ENCODE data around the gene MFGE8.
A peak's percentile ranks its signal among the peaks of the same experiment; 100 is the strongest.
"Not testable (repeated sequence)": the region's sequence is repeated elsewhere in the genome, so short reads cannot be mapped to it uniquely, and the experiment has no call there.

MFGE8 gene, protein sequence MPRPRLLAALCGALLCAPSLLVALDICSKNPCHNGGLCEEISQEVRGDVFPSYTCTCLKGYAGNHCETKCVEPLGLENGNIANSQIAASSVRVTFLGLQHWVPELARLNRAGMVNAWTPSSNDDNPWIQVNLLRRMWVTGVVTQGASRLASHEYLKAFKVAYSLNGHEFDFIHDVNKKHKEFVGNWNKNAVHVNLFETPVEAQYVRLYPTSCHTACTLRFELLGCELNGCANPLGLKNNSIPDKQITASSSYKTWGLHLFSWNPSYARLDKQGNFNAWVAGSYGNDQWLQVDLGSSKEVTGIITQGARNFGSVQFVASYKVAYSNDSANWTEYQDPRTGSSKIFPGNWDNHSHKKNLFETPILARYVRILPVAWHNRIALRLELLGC

GRCh38 chr15:88913017-88913849 is at the start of gene MFGE8:
Gene MFGE8 (minus strand): TSS chr15:88913379. CDS start chr15:88913319, 60 bp downstream.
- TF ChIP-seq ZNF274 (IDR thresholded peaks at IDR 0.05; ENCODE audit: low read depth, low read length): no peak
- peak within 1 kb of the TSS; percentile 57 for H3K4me3 ChIP-seq (ENCODE audit: low read length)

DNA sequence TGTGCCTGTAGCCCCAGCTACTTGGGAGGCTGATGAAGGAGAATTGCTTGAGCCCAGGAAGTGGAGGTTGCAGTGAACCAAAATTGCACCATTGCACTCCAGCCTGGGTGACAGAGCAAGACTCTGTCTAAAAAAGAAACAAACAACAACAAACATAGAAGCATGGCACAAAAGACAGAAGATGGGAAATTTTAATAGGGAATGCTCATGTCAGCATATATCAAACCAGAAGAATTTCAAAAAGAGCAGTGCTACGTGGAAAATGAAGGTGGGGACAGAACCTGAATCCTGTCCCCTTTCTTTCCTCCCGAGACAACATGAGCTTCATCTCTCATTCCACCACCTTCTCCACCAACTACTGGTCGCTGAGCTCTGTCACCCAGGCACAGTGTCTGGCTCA is 46.3 kb upstream of the MFGE8 start:
- H3K4me3 ChIP-seq (ENCODE audit: low read length): no peak overlapping the region
- TF ChIP-seq ZNF274 (IDR thresholded peaks at IDR 0.05; ENCODE audit: low read depth, low read length): no peak

DNA sequence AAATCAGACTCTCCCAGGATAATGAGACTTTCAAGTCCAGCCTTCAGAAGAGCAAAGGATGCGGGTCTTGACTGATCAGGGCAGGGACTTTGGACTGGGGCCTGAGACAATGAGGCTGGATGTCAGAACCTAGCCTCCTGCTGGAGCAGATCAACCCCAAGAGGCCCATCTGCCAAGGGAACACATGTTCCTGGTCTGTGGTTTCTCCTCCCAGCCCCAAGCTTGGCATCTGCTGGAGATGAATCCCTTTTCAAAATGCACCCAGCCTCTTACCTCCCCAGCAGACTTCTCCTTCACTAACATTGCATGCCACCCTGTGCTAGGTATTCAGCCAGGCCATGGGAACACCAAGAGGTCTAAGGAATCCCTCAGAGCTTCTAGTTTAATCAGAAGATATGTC is 43.7 kb upstream of the MFGE8 start:
- no peak for TF ChIP-seq ZNF274 (IDR thresholded peaks at IDR 0.05; ENCODE audit: low read depth, low read length)
- no peak overlapping the region for H3K4me3 ChIP-seq (ENCODE audit: low read length)

DNA sequence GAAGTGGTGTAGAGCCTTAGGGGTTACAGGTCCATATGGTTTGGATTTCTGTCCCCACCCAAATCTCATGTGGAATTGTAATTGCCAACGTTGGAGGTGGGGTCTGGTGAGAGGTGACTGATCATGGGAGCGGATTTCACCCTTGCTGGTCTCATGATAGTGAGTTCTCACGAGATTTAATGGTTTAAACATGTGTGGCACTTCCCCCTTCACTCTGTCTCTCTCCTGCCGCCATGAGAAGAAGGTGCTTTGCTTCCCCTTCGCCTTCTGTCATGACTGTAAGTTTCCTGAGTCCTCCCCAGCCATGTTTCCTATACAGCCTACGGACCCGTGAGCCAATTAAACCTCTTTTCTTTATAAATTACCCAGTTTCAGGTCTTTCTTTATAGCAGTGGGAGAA is 43.1 kb upstream of the MFGE8 start:
- TF ChIP-seq ZNF274 (IDR thresholded peaks at IDR 0.05; ENCODE audit: low read depth, low read length): no peak
- H3K4me3 ChIP-seq (ENCODE audit: low read length): no peak overlapping the region

- no peak overlapping the region for H3K4me3 ChIP-seq (ENCODE audit: low read length)
- TF ChIP-seq ZNF274 (IDR thresholded peaks at IDR 0.05; ENCODE audit: low read depth, low read length): no peak
These were observed 41.5 kb upstream of the MFGE8 start for GRCh38 chr15:88954431-88955277.

GRCh38 chr15:88950600-88951160 is 37.5 kb upstream of the MFGE8 start:
- no peak overlapping the region for H3K4me3 ChIP-seq (ENCODE audit: low read length)

GRCh38 chr15:88949734-88950400 is 36.7 kb upstream of the MFGE8 start:
- no peak for TF ChIP-seq ZNF274 (IDR thresholded peaks at IDR 0.05; ENCODE audit: low read depth, low read length)
- no peak overlapping the region for H3K4me3 ChIP-seq (ENCODE audit: low read length)

More at GRCh38 chr15:88950600-88951160, 37.5 kb upstream of the MFGE8 start:
- TF ChIP-seq ZNF274 (IDR thresholded peaks at IDR 0.05; ENCODE audit: low read depth, low read length): no peak

GRCh38 chr15:88940110-88940675 is 27.0 kb upstream of the MFGE8 start:
- H3K4me3 ChIP-seq (ENCODE audit: low read length): no peak overlapping the region
- TF ChIP-seq ZNF274 (IDR thresholded peaks at IDR 0.05; ENCODE audit: low read depth, low read length): no peak

GRCh38 chr15:88939486-88939806 is 26.3 kb upstream of the MFGE8 start:
- no peak for TF ChIP-seq ZNF274 (IDR thresholded peaks at IDR 0.05; ENCODE audit: low read depth, low read length)

GRCh38 chr15:88938802-88939485 is 25.8 kb upstream of the MFGE8 start:
- no peak for TF ChIP-seq ZNF274 (IDR thresholded peaks at IDR 0.05; ENCODE audit: low read depth, low read length)
- H3K4me3 ChIP-seq (ENCODE audit: low read length): no peak overlapping the region

More at GRCh38 chr15:88939486-88939806, 26.3 kb upstream of the MFGE8 start:
- no peak overlapping the region for H3K4me3 ChIP-seq (ENCODE audit: low read length)

- H3K4me3 ChIP-seq (ENCODE audit: low read length): not testable (repeated sequence)
These were observed 21.3 kb upstream of the MFGE8 start for GRCh38 chr15:88934449-88934848.

GRCh38 chr15:88932875-88933330 is 19.7 kb upstream of the MFGE8 start:
- no peak for TF ChIP-seq ZNF274 (IDR thresholded peaks at IDR 0.05; ENCODE audit: low read depth, low read length)
- H3K4me3 ChIP-seq (ENCODE audit: low read length): no peak overlapping the region
